ENCODE results near the gene RNF213. TPM values are rescaled to one million over a fixed set of nuclear protein-coding genes. Genes with fewer than 3 reads are reported as not detected.

Gene RNF213
- total and polyA plus RNA-seq, 2 of the 8 experiments (the other 6 are each of a cell fraction or from before 2014, with no cell fraction given) = 33.8 to 62.8 TPM

DNA sequence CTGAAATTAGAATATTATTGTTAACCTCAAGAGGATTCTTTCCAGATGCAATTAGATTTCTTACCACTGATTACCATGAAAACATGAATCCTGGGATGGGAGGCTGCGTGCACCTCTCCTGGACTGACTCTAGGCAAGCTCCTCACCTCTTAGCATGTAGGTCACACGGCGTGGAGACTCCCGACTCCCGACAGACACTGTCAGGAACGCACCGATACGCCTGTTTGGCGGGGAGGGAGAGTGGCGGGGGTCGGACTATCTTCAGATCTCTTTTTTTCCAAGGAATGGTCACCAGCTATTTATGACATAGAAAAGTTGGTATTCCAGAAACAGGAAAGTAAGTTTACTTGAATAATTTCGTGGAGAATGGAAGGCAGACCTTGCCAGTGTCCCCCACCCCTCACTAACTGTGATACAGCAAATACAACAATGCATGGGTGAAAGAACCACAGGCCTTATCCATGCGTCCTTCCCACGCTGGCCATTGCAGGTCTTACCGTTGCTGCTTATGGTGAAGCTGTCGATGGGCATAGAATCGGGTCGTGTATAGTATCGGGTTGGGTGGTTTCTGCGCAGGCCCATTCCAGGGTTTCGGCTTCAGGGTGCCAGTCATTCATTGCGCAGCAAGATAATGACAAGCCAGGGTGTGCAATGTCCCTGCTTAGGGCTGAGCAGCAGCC lies 91.7 kb downstream of the RNF213 start:
- Histone ChIP-seq H3K79me1 (ENCODE audit: low read depth, low read length) (no peaks in the 10 kb centered on the region), H3K56ac (replicated peaks; ENCODE audit: insufficient read length, low read depth, low read length) (no peak overlapping the region), H3K79me2 (ENCODE audit: control insufficient read depth in 1 of 2, insufficient read depth in 2 of 2, low read length in 2 of 2) (no peaks in the 10 kb centered on the region), H3K36me3 (ENCODE audit: control insufficient read depth in 2 of 4, insufficient read depth in 4 of 4, low read length in 3 of 4) (peaks cover 20 to 62% (median 49%) of the 10 kb centered on the region in 4 experiments), H4K20me1 (replicated peaks in 1 of 2; ENCODE audit: control insufficient read depth in 1 of 2, insufficient read depth in 2 of 2, low read length in 2 of 2) (peaks cover 6 to 7% of the 10 kb centered on the region in 2 experiments), H2BK12ac (ENCODE audit: low read depth, low read length) (no peak overlapping the region), H2AFZ (ENCODE audit: low read length) (no peak overlapping the region), H3K4me3 (ENCODE audit: extremely low read depth in 1 of 4, insufficient read depth in 2 of 4, low read depth in 3 of 4, low read length in 4 of 4) (no peak overlapping the region), H3K9me3 (ENCODE audit: insufficient read depth in 2 of 2, low read depth in 1 of 2, low read length in 1 of 2) (no peaks in the 10 kb centered on the region), H2BK120ac (replicated peaks; ENCODE audit: low read depth, low read length) (no peak overlapping the region), H2BK15ac (ENCODE audit: low read length) (no peak overlapping the region), H3K9ac (replicated peaks in 1 of 4; ENCODE audit: extremely low read depth in 1 of 4, low read depth in 3 of 4, low read length in 3 of 4) (no peak overlapping the region), H3K4ac (replicated peaks; ENCODE audit: insufficient read length, low read depth, low read length) (no peak overlapping the region), H2AK5ac (ENCODE audit: low read depth, low read length) (no peak overlapping the region), H2BK20ac (ENCODE audit: low read length) (no peak overlapping the region), H3K27ac (ENCODE audit: low read depth, low read length) (no peak overlapping the region), H3K23ac (ENCODE audit: insufficient read length) (no peak overlapping the region), H3K23me2 (ENCODE audit: low read depth, low read length) (no peaks in the 10 kb centered on the region), H3K4me1 (replicated peaks in 1 of 4; ENCODE audit: control insufficient read depth in 3 of 4, insufficient read depth in 4 of 4, low read length in 3 of 4) (no peaks in the 10 kb centered on the region), H2BK5ac (ENCODE audit: low read depth, low read length) (no peak overlapping the region), H3K14ac (ENCODE audit: insufficient read length) (no peak overlapping the region), H3K4me2 (ENCODE audit: insufficient read depth in 1 of 2, low read depth in 2 of 2, low read length in 2 of 2) (no peak overlapping the region), H3K27me3 (replicated peaks in 1 of 4; ENCODE audit: control insufficient read depth in 3 of 4, extremely low read depth in 1 of 4, insufficient read depth in 3 of 4, low read length in 3 of 4) (no peaks in the 10 kb centered on the region; a peak in 1 of 7 replicates), H4K8ac (ENCODE audit: extremely low read depth, insufficient read depth, low read length) (no peak overlapping the region), H4K91ac (replicated peaks; ENCODE audit: insufficient read length, low read length) (no peak overlapping the region), H3K18ac (ENCODE audit: extremely low read depth, low read length) (no peak overlapping the region), H4K5ac (ENCODE audit: insufficient read length, low read depth, low read length) (no peak overlapping the region)
- DNase-seq (ENCODE audit: low read depth in 1 of 2, low spot score in 2 of 2) (no peak), FAIRE-seq (no peak)
- WGBS, 2 experiments (ENCODE audit: extremely low coverage in 1 of 2, insufficient coverage in 1 of 2, insufficient read length in 1 of 2, insufficient replicate concordance in 2 of 2, low coverage in 1 of 2, low lambda C conversion rate in 2 of 2, missing lambda C conversion rate in 1 of 2) = 91% methylated on average over 22 of the region's 22 CpGs; no CpG with 5 or more reads in 1 of the 2 experiments
- TF ChIP-seq BRCA1 (IDR thresholded peaks at IDR 0.05; ENCODE audit: low read depth, low read length) (no peak), RFX5 (IDR thresholded peaks at IDR 0.05; ENCODE audit: borderline replicate concordance, low read depth, low read length) (no peak), CHD1 (IDR thresholded peaks at IDR 0.05; ENCODE audit: low read depth, low read length) (no peak), CBX5 (IDR thresholded peaks at IDR 0.05; ENCODE audit: low read depth, low read length) (no peak), RXRA (IDR thresholded peaks at IDR 0.05; ENCODE audit: insufficient read depth, low read depth, low read length) (no peak), CHD2 (IDR thresholded peaks at IDR 0.05; ENCODE audit: low read length) (no peak), RNF2 (IDR thresholded peaks at IDR 0.05; ENCODE audit: borderline replicate concordance, low read depth, low read length, missing control alignments, poor library complexity, severe bottlenecking) (no peak), SAP30 (IDR thresholded peaks at IDR 0.05; ENCODE audit: insufficient read depth, insufficient replicate concordance, low read length) (no peak), MAFK (IDR thresholded peaks at IDR 0.05; ENCODE audit: low read depth, low read length) (no peak), ASH2L (IDR thresholded peaks at IDR 0.05; ENCODE audit: low read length) (no peak), MAX (IDR thresholded peaks at IDR 0.05) (no peak), POU5F1 (IDR thresholded peaks at IDR 0.05; ENCODE audit: low read depth, low read length) (no peak), CBX8 (IDR thresholded peaks at IDR 0.05; ENCODE audit: borderline replicate concordance, low read depth, low read length) (no peak)
- ChIA-PET POLR2A (ENCODE audit: partially characterized antibody) (no interaction called here), CTCF (ENCODE audit: partially characterized antibody) (interaction anchor here (0.8 to 5.5 kb wide), 5 partner anchors 10 to 156 kb away, joined by 3 to 29 read pairs (median 6); no protein-coding TSS in a partner anchor)

All from H1 (cell line).